GM18907 (cell line): ENCODE measurements around the gene MAGED2.
"Not testable (repeated sequence)": the region's sequence is repeated elsewhere in the genome, so short reads cannot be mapped to it uniquely, and the experiment has no call there.

Source experiments
- ATAC-seq: cut with Tn5 transposase; IDR thresholded peaks from one replicate; pipeline ENCODE4 v1.9.1; 2021; ENCODE audit warnings: mild to moderate bottlenecking, moderate library complexity; ENCODE audit not compliant: unreplicated experiment

MAGED2 gene

DNA sequence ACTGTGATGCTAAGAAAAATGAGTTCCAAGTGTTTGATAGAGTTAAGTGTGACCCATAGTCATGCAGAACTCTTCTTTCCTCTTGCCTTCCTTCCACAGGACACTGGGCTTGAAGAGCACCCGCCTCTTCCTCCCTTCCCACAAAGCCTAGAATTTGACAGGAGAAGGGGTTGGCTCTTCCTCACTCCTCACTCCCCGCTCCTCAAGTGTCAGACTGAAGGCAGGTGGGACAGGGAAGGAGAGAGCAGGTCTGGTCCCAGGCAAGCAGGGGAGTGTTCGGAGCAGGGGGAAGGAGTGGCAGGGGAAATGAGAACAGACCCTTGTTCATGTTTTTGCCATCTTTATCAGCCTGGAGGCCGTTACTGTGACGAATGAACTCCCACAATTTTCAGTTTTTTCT is 10.7 kb downstream of the MAGED2 start:
- ATAC-seq: no peak

- no peak for ATAC-seq
Measured at GRCh38 chrX:54819201-54819600, 11.7 kb downstream of the MAGED2 start.

DNA sequence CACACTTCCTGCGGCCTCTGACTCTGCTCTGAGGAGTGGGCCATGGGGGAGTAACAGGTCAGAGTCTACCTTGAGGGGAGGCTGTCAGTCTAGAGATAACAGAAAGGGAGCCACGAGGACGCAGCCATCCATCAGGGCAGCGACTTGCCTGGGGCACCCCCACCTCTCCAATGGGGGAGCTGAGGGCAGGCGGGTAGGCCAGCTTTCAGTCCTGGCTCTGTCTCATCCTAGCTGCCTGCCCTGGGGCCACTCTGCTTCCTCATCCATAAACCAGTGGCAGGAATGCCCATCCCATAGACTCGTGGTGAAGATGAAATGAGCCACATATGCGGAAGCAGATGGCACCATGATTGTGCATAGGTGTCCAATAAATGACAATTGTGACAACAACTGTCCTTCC is 13.2 kb downstream of the MAGED2 start:
- no peak for ATAC-seq

GRCh38 chrX:54821310-54821709 is 13.8 kb downstream of the MAGED2 start:
- ATAC-seq: no peak

DNA sequence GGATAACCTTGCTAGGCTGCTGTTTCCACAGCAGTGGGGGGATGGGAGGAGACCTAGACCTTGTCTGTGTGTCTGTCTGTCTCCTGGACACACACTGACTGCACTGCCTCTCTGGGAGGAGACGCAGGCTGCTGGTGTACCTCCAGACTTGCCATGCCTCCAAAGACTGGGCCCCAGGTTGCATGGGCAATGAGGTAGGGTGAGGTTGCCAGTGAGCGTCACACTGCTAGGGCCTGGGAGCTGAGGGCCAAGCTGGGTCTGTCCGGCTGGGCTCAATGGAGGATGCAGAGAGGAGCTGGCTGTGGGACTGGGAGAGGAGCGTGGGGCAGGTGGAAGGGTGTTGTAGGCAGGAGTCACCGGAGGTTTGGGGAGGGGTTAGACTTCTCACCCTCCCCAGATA is 16.6 kb downstream of the MAGED2 start:
- no peak for ATAC-seq

DNA sequence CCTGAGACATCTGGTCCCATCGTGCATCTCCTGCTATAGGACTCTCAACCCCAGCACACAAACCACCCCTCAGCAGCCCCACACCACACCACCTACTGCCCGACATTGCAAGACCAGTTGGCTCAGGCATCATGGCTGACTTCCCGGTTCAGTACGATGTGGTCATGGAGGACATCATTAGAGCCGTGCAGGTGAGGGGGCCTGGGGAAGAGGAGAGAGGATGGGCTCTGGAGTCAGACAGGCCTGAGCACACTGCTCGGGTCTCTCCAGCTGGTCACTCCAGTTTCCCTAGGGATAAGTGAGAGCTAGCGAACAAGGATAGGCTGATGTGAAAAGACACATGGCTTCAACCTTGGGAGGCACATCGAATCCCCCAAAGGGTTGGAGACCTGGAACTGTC is 17.2 kb downstream of the MAGED2 start:
- no peak for ATAC-seq

GRCh38 chrX:54825716-54826438 is 18.3 kb downstream of the MAGED2 start:
- ATAC-seq: no peak

- ATAC-seq: no peak
Measured at GRCh38 chrX:54826598-54826997, 19.1 kb downstream of the MAGED2 start.

GRCh38 chrX:54838583-54838982 is 31.0 kb downstream of the MAGED2 start:
- ATAC-seq: no peak

GRCh38 chrX:54841184-54841874 is 33.8 kb downstream of the MAGED2 start:
- not testable (repeated sequence) for ATAC-seq

- ATAC-seq: no peak
Measured at GRCh38 chrX:54842607-54843006, 35.1 kb downstream of the MAGED2 start.

GRCh38 chrX:54843050-54843449 is 35.5 kb downstream of the MAGED2 start:
- no peak for ATAC-seq

DNA sequence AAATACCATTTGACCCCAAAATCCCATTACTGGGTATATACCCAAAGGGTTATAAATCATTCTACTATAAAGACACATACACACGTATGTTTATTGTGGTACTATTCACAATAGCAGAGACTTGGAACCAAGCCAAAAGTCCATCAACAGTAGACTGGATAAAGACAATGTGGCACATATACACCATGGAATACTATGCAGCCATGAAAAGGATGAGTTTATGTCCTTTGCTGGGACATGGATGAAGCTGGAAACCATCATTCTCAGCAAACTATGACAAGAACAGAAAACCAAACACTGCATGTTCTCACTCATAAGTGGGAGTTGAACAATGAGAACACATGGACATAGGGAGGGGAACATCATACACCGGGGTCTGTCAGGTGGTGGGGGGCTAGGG is 40.2 kb downstream of the MAGED2 start:
- not testable (repeated sequence) for ATAC-seq

- no peak for ATAC-seq
Measured at GRCh38 chrX:54865208-54865607, 57.7 kb downstream of the MAGED2 start.
